Measurements from ENCODE around the gene HOXC6.

DNA sequence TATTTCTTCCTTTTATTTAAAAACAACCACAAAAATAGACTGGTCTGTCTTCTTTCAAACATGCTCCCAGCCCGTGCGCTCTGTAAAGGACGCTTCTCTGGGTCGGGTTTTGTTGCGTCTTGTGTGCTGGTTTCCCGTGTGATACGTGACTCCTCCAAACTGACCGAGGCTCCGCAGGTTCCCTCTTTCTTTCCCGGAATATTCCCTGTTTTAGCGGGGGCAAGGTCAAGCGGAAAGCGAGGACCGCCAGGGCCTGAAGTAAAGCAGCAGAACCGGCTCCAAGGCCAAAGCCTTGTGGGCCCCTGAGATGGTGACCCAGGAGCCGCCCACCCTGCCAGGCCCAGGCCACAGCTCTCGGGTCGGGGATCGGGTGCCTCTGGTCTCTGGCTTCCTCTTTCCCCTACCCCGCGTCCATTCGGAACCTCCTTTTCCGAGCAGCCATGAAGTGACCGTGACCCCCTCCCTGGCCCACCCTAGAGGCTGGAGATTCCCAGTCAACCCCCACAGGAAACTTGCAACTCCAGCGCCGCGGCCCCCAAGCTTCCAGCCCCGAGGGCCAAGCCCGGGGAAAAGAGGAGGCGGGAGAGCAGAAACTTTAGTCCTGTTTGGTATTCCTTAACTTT, 44.2 kb upstream of the HOXC6 start:
- TF ChIP-seq, protein P1, sequence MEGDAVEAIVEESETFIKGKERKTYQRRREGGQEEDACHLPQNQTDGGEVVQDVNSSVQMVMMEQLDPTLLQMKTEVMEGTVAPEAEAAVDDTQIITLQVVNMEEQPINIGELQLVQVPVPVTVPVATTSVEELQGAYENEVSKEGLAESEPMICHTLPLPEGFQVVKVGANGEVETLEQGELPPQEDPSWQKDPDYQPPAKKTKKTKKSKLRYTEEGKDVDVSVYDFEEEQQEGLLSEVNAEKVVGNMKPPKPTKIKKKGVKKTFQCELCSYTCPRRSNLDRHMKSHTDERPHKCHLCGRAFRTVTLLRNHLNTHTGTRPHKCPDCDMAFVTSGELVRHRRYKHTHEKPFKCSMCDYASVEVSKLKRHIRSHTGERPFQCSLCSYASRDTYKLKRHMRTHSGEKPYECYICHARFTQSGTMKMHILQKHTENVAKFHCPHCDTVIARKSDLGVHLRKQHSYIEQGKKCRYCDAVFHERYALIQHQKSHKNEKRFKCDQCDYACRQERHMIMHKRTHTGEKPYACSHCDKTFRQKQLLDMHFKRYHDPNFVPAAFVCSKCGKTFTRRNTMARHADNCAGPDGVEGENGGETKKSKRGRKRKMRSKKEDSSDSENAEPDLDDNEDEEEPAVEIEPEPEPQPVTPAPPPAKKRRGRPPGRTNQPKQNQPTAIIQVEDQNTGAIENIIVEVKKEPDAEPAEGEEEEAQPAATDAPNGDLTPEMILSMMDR (IDR thresholded peaks at IDR 0.05), result no peak
- no peak for TF ChIP-seq PRRX2 (CRISPR knock-in tag; IDR thresholded peaks at IDR 0.05)
- TF ChIP-seq KAT7 (CRISPR knock-in tag; IDR thresholded peaks at IDR 0.05; ENCODE audit: borderline replicate concordance), result no peak
- TF ChIP-seq JUN (CRISPR knock-in tag; IDR thresholded peaks at IDR 0.05), result no peak
- no peak for TF ChIP-seq EMX1 (CRISPR knock-in tag; IDR thresholded peaks at IDR 0.05)
- TF ChIP-seq NR3C1 (CRISPR knock-in tag; conservative IDR thresholded peaks at IDR 0.05; ENCODE audit: low read depth), result no peak
- no peak for TF ChIP-seq FOXK1 (CRISPR knock-in tag; IDR thresholded peaks at IDR 0.05)

Data from WTC11 (cell line).